Nephron (organoid): ENCODE measurements around the gene FIGN.

Experiments used
- H3K27ac Mint-ChIP-seq, 3 experiments: 2 replicates each; pipeline ENCODE4 v1.8.0; 2020; ENCODE audit warnings: mixed read lengths in 3 of 3, mild to moderate bottlenecking in 2 of 3, moderate library complexity in 1 of 3
- H3K27me3 Mint-ChIP-seq: 2 replicates; pipeline ENCODE4 v1.8.0; 2021; ENCODE audit warnings: low read depth, mild to moderate bottlenecking, moderate library complexity, mixed read lengths
- H3K36me3 Mint-ChIP-seq: 2 replicates; pipeline ENCODE4 v1.8.0; 2020; ENCODE audit warnings: low read depth, mixed read lengths
- H3K4me1 Mint-ChIP-seq: 2 replicates; pipeline ENCODE4 v1.8.0; 2020; ENCODE audit warnings: mixed read lengths
- H3K4me3 Mint-ChIP-seq, 3 experiments: 2 replicates each; pipeline ENCODE4 v1.8.0; 2020; ENCODE audit warnings: mild to moderate bottlenecking in 3 of 3, mixed read lengths in 3 of 3, moderate library complexity in 2 of 3
- H3K9me3 Mint-ChIP-seq: 2 replicates; pipeline ENCODE4 v1.8.0; 2020; ENCODE audit warnings: mixed read lengths
- CTCF ChIP-seq, 3 experiments: fragments of 200-600 bp; sonication (generic); IDR thresholded peaks; one replicate each; pipeline ENCODE4 v1.5.0; 2021; ENCODE audit warnings: antibody characterized with exemption in 3 of 3; ENCODE audit not compliant: unreplicated experiment in 3 of 3

The FIGN gene

GRCh38 chr2:163734881-163735684, 725 bp downstream of the FIGN start:
- Mint-ChIP-seq H3K27ac (peak overlapping the region; percentile 88 to 97 (median 96)), H3K4me3 (peak overlapping the region; percentile 86 to 91 (median 90)), H3K27me3 (peaks cover 20% of the 10 kb centered on the region), H3K36me3 (no peaks in the 10 kb centered on the region), H3K9me3 (no peaks in the 10 kb centered on the region), H3K4me1 (peaks cover 29% of the 10 kb centered on the region)
- TF ChIP-seq CTCF (IDR thresholded peaks at IDR 0.05; ENCODE audit: unreplicated experiment in 3 of 3) = no peak

DNA sequence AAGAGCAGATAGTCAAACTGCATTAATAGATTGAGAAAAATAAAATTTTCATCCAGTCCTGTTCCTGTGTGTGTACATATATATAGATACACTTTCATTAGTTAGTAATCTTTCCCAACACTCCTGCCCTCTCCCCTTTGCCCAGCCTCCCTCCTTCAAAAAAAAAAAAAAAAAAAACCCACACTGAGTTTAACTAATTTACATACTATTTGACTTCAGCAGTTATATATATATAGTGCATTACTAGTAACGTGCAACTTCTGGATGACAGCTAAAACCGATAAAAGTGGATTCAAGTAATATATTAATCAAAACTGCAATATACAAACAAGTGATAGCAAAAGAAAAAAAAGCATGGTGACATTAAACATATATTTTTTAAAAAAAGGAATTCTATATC, 1.4 kb downstream of the FIGN start:
- H3K9me3 Mint-ChIP-seq = no peaks in the 10 kb centered on the region
- peaks cover 29% of the 10 kb centered on the region for H3K4me1 Mint-ChIP-seq
- no peaks in the 10 kb centered on the region for H3K36me3 Mint-ChIP-seq
- H3K27ac Mint-ChIP-seq = peak overlapping the region; percentile 88 to 97 (median 96)
- TF ChIP-seq CTCF (IDR thresholded peaks at IDR 0.05; ENCODE audit: unreplicated experiment in 3 of 3) = no peak
- peak overlapping the region; percentile 86 to 91 (median 90) for H3K4me3 Mint-ChIP-seq
- H3K27me3 Mint-ChIP-seq = peaks cover 18% of the 10 kb centered on the region

DNA sequence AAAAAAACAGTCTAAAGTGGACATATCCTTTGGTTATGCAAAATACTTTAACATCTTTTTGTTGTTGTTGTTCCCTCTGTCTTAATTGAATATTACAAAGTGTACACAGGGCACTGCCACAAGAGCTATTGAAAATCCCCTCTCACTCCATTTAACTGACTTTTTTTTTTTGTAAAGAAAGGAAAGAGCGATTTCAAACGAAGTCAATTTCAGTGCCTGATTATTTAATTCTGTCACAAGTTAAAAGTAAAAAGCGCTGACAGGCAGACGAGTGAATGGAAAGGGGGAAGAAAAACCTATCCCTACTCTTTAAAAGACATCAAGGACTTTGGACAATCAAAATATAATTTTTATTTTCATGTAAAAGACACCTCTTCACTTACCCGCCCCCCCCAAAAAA, 1.9 kb downstream of the FIGN start:
- TF ChIP-seq CTCF (IDR thresholded peaks at IDR 0.05; ENCODE audit: unreplicated experiment in 3 of 3) = no peak
- H3K9me3 Mint-ChIP-seq = no peaks in the 10 kb centered on the region
- H3K27ac Mint-ChIP-seq = peak overlapping the region; percentile 88 to 97 (median 96)
- no peaks in the 10 kb centered on the region for H3K36me3 Mint-ChIP-seq
- H3K4me3 Mint-ChIP-seq = peak overlapping the region; percentile 86 to 91 (median 90)
- H3K4me1 Mint-ChIP-seq = peaks cover 29% of the 10 kb centered on the region
- peaks cover 15% of the 10 kb centered on the region for H3K27me3 Mint-ChIP-seq

DNA sequence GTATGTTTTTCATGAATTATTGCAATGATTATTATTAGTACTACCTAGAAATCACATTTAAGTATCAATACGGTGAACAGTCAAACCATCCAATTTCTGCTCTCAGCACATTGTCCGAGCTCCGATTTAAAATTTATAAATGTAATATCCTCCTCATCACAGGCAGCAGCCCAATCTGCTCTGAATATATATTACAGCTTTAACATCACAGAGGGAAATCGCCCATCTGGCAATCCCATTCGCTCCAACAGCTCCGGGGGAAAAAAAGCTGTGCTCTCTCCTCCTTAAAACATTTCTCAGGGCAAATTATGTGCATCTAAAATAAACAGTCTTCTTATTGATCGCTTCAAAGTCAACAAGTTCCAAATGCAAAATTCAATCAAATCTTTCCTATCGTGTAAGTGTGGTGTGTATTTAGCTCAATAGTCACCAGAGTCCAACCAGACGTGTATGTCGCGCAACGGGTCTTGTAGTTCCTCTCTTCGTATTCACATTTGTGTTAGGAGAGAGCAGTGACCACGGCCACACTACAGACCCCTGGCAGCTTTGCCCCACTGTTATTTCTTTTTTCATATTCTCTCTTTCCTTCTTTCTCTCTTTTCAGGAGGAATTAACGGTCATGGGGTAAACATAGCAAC, 2.4 kb downstream of the FIGN start:
- Mint-ChIP-seq H3K36me3 (no peaks in the 10 kb centered on the region), H3K27me3 (peaks cover 15% of the 10 kb centered on the region), H3K4me3 (peak overlapping the region; percentile 86 to 91 (median 90)), H3K9me3 (no peaks in the 10 kb centered on the region), H3K4me1 (peaks cover 29% of the 10 kb centered on the region), H3K27ac (peak overlapping the region; percentile 88 to 97 (median 96))
- no peak for TF ChIP-seq CTCF (IDR thresholded peaks at IDR 0.05; ENCODE audit: unreplicated experiment in 3 of 3)

DNA sequence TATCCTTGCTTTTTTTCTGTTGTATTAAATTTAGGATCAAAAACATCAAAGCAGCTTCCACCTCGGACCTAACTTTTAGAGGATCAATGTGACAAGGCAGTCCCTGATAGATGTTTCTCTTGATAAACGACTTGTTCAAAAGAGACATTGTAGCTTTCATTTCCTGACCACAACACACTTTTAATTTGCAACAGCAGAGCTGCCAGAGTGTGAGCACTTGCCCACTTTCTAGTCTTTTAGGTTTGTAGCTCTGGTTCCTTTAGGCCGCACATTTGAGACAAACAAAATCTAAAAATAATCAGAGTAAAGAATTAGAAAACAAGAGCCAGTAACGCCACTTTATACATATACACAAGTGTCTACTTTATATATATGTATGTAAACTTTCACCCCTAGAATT, 3.1 kb downstream of the FIGN start:
- no peaks in the 10 kb centered on the region for H3K36me3 Mint-ChIP-seq
- H3K4me1 Mint-ChIP-seq = peaks cover 29% of the 10 kb centered on the region
- H3K9me3 Mint-ChIP-seq = no peaks in the 10 kb centered on the region
- H3K27me3 Mint-ChIP-seq = peaks cover 14% of the 10 kb centered on the region
- H3K4me3 Mint-ChIP-seq = peak overlapping the region; percentile 86 to 91 (median 90)
- no peak for TF ChIP-seq CTCF (IDR thresholded peaks at IDR 0.05; ENCODE audit: unreplicated experiment in 3 of 3)
- peak overlapping the region; percentile 88 to 97 (median 96) for H3K27ac Mint-ChIP-seq
